K562 treated with DMSO at 1 percent for 4 hours (cell line): Measurements from ENCODE around the gene PCDH9. TPM values are rescaled to one million over a fixed set of nuclear protein-coding genes. Genes with fewer than 3 reads are reported as not detected.

Source experiments
- total RNA-seq: library from RNA; unstranded; fragments of 300-600 nt; gene quantifications from 2 replicates; pipeline ENCODE4 v1.2.3, GENCODE V29; 2022; ENCODE audit not compliant: insufficient read depth

The PCDH9 gene, protein sequence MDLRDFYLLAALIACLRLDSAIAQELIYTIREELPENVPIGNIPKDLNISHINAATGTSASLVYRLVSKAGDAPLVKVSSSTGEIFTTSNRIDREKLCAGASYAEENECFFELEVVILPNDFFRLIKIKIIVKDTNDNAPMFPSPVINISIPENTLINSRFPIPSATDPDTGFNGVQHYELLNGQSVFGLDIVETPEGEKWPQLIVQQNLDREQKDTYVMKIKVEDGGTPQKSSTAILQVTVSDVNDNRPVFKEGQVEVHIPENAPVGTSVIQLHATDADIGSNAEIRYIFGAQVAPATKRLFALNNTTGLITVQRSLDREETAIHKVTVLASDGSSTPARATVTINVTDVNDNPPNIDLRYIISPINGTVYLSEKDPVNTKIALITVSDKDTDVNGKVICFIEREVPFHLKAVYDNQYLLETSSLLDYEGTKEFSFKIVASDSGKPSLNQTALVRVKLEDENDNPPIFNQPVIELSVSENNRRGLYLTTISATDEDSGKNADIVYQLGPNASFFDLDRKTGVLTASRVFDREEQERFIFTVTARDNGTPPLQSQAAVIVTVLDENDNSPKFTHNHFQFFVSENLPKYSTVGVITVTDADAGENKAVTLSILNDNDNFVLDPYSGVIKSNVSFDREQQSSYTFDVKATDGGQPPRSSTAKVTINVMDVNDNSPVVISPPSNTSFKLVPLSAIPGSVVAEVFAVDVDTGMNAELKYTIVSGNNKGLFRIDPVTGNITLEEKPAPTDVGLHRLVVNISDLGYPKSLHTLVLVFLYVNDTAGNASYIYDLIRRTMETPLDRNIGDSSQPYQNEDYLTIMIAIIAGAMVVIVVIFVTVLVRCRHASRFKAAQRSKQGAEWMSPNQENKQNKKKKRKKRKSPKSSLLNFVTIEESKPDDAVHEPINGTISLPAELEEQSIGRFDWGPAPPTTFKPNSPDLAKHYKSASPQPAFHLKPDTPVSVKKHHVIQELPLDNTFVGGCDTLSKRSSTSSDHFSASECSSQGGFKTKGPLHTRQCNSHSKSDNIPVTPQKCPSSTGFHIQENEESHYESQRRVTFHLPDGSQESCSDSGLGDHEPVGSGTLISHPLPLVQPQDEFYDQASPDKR (N-terminal part only)
- 0.70 and 1.6 TPM in 2 replicates for total RNA-seq

DNA sequence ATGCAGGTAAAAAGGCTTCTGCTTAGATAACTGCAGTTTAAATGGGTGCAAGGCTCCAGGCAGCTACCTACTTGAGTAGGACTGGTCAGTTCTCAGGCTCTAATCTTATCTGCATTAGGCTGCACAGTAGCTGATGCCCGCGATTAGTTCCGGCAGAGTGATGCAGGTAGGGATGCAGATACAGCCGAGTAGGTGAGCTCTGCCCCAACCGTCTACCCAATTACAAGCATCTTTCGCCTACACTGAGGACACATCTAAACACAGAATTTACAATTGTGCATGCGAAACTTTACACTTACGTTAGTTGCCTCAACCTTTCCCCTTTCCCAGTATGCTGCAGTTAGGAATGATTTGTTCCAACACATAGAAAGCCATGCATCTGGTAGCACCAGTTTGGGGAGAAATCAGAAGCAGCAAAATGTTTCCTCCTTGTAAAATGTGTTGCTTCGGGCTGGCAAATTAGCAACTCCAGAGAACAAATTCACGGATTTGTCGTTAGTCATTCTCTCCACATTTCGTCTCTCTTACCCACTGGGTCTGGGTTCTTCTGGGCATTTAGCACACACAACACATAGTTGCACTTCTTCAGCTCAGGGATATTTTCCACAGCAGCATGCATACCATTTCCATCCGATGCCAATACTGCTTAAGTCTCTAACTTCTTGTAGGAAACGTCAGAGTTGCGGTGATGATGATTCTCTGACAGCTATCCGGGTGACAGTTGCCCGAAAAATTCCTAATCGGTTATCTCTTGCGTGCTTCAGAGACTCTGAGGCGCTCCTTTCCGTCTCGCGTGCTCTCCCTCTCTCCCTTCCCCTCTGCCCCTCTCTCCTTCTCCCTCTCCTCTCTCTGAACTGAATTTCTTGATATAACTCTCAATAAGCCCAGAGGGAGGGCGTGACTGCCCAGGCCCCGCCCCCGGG lies at the start of gene PCDH9:
TSS of gene PCDH9 (minus strand) at position 856 of the 923 bp plus-strand sequence. CDS start 1,896 bp downstream, outside the sequence.

